ENCODE measurements around the gene MKRN2. TPM values are rescaled to one million over a fixed set of nuclear protein-coding genes. Genes with fewer than 3 reads are reported as not detected.

Gene MKRN2
- total RNA-seq, 1 donor from 2014 or later, result 34.2 TPM

- DNase-seq (ENCODE audit: low read depth), result no peak
- TF ChIP-seq, protein P1, sequence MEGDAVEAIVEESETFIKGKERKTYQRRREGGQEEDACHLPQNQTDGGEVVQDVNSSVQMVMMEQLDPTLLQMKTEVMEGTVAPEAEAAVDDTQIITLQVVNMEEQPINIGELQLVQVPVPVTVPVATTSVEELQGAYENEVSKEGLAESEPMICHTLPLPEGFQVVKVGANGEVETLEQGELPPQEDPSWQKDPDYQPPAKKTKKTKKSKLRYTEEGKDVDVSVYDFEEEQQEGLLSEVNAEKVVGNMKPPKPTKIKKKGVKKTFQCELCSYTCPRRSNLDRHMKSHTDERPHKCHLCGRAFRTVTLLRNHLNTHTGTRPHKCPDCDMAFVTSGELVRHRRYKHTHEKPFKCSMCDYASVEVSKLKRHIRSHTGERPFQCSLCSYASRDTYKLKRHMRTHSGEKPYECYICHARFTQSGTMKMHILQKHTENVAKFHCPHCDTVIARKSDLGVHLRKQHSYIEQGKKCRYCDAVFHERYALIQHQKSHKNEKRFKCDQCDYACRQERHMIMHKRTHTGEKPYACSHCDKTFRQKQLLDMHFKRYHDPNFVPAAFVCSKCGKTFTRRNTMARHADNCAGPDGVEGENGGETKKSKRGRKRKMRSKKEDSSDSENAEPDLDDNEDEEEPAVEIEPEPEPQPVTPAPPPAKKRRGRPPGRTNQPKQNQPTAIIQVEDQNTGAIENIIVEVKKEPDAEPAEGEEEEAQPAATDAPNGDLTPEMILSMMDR (conservative IDR thresholded peaks at IDR 0.05; ENCODE audit: low read depth, low read length), result no peak
- no peak overlapping the region for H3K4me3 ChIP-seq (ENCODE audit: low read depth, low read length)
Observed at GRCh38 chr3:12515631-12516030, 41.3 kb upstream of the MKRN2 start.

DNA sequence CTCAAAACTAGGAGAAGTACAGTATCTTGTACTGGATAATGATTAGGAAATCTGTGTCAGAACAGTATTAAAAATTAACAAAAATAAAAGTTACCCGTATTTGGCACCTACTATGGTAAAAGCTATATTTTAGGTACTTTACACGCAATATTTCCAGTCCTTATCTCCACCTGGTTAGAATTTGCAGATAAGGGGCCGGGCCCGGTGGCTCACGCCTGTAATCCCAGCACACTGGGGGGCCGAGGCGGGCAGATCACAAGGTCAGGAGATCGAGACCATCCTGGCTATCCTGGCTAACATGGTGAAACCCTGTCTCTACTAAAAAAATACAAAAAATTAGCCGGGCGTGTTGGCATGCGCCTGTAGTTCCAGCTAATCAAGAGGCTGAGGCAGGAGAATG is 40.0 kb upstream of the MKRN2 start:
- H3K4me3 ChIP-seq (ENCODE audit: low read depth, low read length), result no peak overlapping the region
- TF ChIP-seq, protein P1 (conservative IDR thresholded peaks at IDR 0.05; ENCODE audit: low read depth, low read length), result no peak

DNA sequence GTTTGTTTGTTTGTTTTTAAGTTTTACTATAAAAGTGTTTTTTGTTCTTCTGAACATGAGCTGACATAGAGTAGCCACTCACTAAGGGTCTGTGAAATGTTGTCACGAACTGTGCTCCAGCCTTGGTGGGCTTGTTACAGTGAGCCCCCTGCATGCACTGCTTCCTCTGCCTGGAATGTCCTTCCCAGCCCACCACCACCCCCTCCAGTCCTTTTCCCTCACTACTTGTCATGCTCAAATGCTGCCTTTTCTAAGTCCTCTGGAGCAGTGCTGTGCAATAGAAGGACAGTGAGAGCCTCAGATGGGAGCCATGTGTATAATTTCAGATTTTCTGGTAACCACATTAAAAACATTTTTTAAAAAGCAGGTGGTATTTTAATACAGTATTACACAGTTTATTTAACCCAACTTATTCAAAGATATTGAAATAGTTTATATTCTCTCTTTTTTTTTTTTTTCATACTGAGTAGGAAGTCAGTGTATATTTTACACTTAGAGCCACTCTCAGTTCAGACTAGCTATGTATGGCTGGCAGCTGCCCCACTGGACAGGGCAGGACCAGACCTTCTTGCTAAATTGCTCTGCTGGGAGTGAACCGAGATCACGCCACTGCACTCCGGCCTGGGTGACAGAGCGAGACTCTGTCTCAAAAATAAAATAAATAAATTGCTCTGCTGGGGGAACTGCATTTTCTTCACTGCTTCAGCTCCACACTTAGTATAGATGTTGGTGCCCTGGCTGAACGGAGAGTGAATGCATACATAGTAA is 38.4 kb upstream of the MKRN2 start:
- TF ChIP-seq, protein P1 (conservative IDR thresholded peaks at IDR 0.05; ENCODE audit: low read depth, low read length), result no peak
- DNase-seq (ENCODE audit: low read depth), result no peak
- H3K4me3 ChIP-seq (ENCODE audit: low read depth, low read length), result no peak overlapping the region

More for the DNA sequence above, 40.0 kb upstream of the MKRN2 start:
- no peak for DNase-seq (ENCODE audit: low read depth)

DNA sequence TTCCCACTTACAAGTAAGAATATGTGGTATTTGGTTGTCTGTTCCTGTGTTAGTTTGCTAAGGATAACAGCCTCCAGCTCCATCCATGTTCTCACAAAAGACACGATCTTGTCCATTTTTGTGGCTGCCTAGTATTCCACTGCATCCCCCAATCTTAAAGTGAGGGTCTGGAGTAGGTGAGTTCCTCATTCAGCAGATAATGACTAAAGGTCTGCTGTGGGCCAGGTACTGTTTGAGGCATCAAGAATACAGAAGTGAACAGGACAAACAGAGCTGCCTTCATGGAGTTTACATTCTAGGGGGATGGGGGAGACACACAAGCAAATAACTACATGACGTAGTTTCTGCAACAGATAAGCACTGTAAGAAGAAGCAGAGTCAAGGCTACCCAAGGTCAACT is 35.9 kb upstream of the MKRN2 start:
- DNase-seq (ENCODE audit: low read depth), result no peak
- TF ChIP-seq, protein P1 (conservative IDR thresholded peaks at IDR 0.05; ENCODE audit: low read depth, low read length), result no peak
- H3K4me3 ChIP-seq (ENCODE audit: low read depth, low read length), result no peak overlapping the region

DNA sequence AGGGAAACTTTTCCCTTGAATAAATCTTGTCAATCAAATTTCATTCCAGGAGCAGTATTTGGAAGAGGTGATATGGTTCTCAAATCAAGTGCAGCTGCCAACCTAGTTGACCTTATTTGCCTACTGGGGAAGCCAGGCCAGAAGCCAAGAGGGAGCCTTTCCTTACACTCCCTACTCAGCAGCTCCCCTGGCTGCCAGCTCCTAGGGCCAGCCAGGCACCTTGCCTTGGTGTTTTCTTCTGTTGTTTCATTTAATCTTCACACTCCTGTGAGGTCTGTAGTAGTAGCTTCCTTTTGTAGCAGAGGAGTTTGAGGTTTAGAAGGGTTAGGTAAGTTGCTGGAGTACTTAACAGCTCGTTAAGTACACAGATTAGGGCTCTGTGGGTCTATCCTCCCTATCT is 34.2 kb upstream of the MKRN2 start:
- H3K4me3 ChIP-seq (ENCODE audit: low read depth, low read length), result no peak overlapping the region
- DNase-seq (ENCODE audit: low read depth), result no peak
- TF ChIP-seq, protein P1 (conservative IDR thresholded peaks at IDR 0.05; ENCODE audit: low read depth, low read length), result no peak

DNA sequence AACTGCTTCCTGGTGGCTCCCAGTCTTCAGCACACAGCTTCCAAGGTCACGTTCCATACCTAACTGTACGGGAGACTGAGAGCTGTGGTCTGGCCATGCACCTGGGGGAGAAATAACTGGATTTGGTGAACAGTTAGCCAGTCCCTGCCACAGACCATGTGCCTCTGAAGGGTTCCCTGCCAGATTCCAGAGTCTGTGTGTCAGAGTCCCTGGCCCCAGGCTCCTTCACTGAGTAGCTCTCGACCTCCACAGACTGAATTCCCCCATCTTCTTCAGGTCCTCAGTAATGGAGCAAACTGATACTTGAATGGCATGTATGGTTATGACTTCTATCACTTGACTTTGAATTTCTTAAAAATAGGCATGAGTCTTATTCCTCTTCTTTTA is 29.1 kb upstream of the MKRN2 start:
- TF ChIP-seq, protein P1 (conservative IDR thresholded peaks at IDR 0.05; ENCODE audit: low read depth, low read length), result no peak
- DNase-seq (ENCODE audit: low read depth), result no peak
- no peak overlapping the region for H3K4me3 ChIP-seq (ENCODE audit: low read depth, low read length)

DNA sequence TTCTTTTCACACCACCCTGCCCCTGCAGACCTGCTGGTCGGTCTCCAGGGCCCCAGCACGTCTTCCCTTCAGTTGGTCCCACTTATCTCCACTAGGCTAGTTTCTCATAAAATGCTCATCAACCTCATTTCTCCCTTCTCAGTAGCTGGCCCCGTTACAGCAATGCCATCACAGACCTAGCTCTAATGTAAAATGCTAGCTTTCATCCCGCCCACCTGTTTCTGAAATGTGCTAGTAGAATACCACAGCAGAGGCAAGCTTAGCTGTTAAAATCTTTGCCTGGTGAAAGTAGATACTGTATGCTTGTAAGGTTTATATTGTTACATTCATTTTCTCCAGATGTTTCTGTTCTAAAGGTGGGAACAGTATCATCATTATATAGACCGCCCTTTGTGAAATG is 24.7 kb upstream of the MKRN2 start:
- H3K4me3 ChIP-seq (ENCODE audit: low read depth, low read length), result no peak overlapping the region
- DNase-seq (ENCODE audit: low read depth), result no peak
- TF ChIP-seq, protein P1 (conservative IDR thresholded peaks at IDR 0.05; ENCODE audit: low read depth, low read length), result no peak

Data from epithelial cell of proximal tubule (primary cell).